Breast epithelium (tissue), 3 donors: Measurements from ENCODE around the gene CHERP.

Source experiments
- CTCF ChIP-seq, 3 donors: fragments of 450-650 bp; IDR thresholded peaks; one replicate each; pipeline ENCODE4 v1.5.1; 2016 to 2017; ENCODE audit warnings: antibody characterized with exemption in 3 of 3, mild to moderate bottlenecking in 3 of 3, moderate library complexity in 3 of 3
- POLR2A ChIP-seq: fragments of 450-650 bp; IDR thresholded peaks from one replicate; pipeline ENCODE4 v1.6.1; 2016; ENCODE audit warnings: antibody characterized with exemption, mild to moderate bottlenecking, moderate library complexity
- POLR2AphosphoS5 ChIP-seq, 3 donors: sonication (generic); formaldehyde crosslinking; IDR thresholded peaks; one replicate each; pipeline ENCODE4 v1.6.1; 2017; ENCODE audit warnings: antibody characterized with exemption in 3 of 3

GRCh38 chr19:16575861-16576689, 33.8 kb upstream of the CHERP start:
- TF ChIP-seq CTCF (IDR thresholded peaks at IDR 0.05) (no peak), POLR2A (no peak), POLR2AphosphoS5 (IDR thresholded peaks at IDR 0.05) (no peak)
